ENCODE measurements around the gene INPP5D. TPM values are rescaled to one million over a fixed set of nuclear protein-coding genes. Genes with fewer than 3 reads are reported as not detected.

INPP5D gene
- total and polyA plus RNA-seq, 2 donors (not counting 3 experiments of a cell fraction or from before 2014, with no cell fraction given) = 13.9 to 46.6 TPM

DNA sequence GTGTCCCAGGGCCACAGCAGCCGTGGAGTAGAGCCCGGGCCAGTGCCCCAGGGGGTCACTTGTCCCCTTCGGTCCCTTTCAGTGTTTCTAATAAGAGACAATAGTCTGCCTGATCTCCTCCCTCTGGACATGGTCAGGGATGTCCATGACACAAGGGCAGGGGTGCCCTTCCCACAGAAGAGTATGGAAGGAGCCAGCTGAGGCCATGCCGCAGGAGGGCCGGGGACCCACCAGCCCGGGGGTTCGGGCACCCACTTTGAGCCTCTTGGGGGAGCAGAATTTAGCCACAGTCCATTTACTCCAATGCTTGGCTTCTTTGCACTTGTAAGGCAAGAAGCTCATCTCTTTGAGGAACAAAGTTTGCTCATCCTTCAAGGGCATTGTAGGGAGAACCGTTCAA lies 102.6 kb downstream of the INPP5D start:
- TF ChIP-seq, protein P1, sequence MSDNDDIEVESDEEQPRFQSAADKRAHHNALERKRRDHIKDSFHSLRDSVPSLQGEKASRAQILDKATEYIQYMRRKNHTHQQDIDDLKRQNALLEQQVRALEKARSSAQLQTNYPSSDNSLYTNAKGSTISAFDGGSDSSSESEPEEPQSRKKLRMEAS (IDR thresholded peaks at IDR 0.05; ENCODE audit: insufficient read depth, insufficient read length) = no peak
- no peak for TF ChIP-seq JUN (IDR thresholded peaks at IDR 0.05; ENCODE audit: borderline replicate concordance, insufficient read depth, insufficient read length, low read depth)
- no peak for TF ChIP-seq FOS (IDR thresholded peaks at IDR 0.05; ENCODE audit: borderline replicate concordance, insufficient read depth, low read length)
- no peak for TF ChIP-seq POLR2AphosphoS5 (IDR thresholded peaks at IDR 0.05; ENCODE audit: insufficient read depth, low read depth, low read length)
- no peak for TF ChIP-seq POLR2A (IDR thresholded peaks at IDR 0.05; ENCODE audit: low read depth, low read length)
- TF ChIP-seq MYC (IDR thresholded peaks at IDR 0.05; ENCODE audit: low read depth, low read length) = no peak
- TF ChIP-seq EZH2 (IDR thresholded peaks at IDR 0.05; ENCODE audit: borderline replicate concordance, low read depth, low read length, severe bottlenecking) = no peak
- TF ChIP-seq, protein P2, sequence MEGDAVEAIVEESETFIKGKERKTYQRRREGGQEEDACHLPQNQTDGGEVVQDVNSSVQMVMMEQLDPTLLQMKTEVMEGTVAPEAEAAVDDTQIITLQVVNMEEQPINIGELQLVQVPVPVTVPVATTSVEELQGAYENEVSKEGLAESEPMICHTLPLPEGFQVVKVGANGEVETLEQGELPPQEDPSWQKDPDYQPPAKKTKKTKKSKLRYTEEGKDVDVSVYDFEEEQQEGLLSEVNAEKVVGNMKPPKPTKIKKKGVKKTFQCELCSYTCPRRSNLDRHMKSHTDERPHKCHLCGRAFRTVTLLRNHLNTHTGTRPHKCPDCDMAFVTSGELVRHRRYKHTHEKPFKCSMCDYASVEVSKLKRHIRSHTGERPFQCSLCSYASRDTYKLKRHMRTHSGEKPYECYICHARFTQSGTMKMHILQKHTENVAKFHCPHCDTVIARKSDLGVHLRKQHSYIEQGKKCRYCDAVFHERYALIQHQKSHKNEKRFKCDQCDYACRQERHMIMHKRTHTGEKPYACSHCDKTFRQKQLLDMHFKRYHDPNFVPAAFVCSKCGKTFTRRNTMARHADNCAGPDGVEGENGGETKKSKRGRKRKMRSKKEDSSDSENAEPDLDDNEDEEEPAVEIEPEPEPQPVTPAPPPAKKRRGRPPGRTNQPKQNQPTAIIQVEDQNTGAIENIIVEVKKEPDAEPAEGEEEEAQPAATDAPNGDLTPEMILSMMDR (IDR thresholded peaks at IDR 0.05; ENCODE audit: extremely low read depth in 1 of 2, insufficient read depth in 1 of 2, low read depth in 1 of 2, low read length in 2 of 2) = no peak
- TF ChIP-seq GATA2 (IDR thresholded peaks at IDR 0.05; ENCODE audit: insufficient read depth, insufficient read length, low read depth, low read length) = no peak
- intact Hi-C loops (cut with micrococcal nuclease) (no loop called here), dilution Hi-C loops (cut with MboI; ENCODE audit: extremely low pct_ligation_motif_present, low sequenced_read_pairs) (no loop called here)
- Histone ChIP-seq H3K36me3 (ENCODE audit: control insufficient read depth in 2 of 2, extremely low read depth in 1 of 2, insufficient read depth in 2 of 2, low read length in 2 of 2) (peaks cover 0 to 32% of the 10 kb centered on the region in 2 experiments), H3K9me3 (replicated peaks; ENCODE audit: control insufficient read depth, insufficient read depth, low read length) (no peaks in the 10 kb centered on the region), H3K9me1 (replicated peaks; ENCODE audit: control insufficient read depth, extremely low read depth, insufficient read depth, low read length) (no peaks in the 10 kb centered on the region), H3K4me2 (ENCODE audit: insufficient read depth, low read length) (no peak overlapping the region), H3K9ac (replicated peaks; ENCODE audit: extremely low read depth, insufficient read depth, low read length) (no peak overlapping the region), H4K20me1 (replicated peaks; ENCODE audit: control insufficient read depth, extremely low read depth, insufficient read depth, low read length) (no peaks in the 10 kb centered on the region), H3K27ac (ENCODE audit: insufficient read depth, low read depth, low read length) (no peak overlapping the region), H3K79me2 (ENCODE audit: control insufficient read depth, insufficient read depth, low read length) (no peaks in the 10 kb centered on the region), H3K27me3 (ENCODE audit: control insufficient read depth in 2 of 2, insufficient read depth in 2 of 2, low read length in 2 of 2) (no peaks in the 10 kb centered on the region), H3K4me3 (replicated peaks in 1 of 3; ENCODE audit: insufficient read depth in 1 of 3, low read depth in 1 of 3, low read length in 3 of 3) (no peak overlapping the region), H3K4me1 (ENCODE audit: control insufficient read depth, extremely low read depth, insufficient read depth, low read length) (no peaks in the 10 kb centered on the region), H2AFZ (ENCODE audit: low read depth, low read length) (no peak overlapping the region)
- FAIRE-seq (no peak), DNase-seq (ENCODE audit: low read depth, low spot score) (no peak)
- no TSS peak for BruUV-seq (replicated peaks)
- POLR2A ChIA-PET = no interaction called here
- CTCF ChIA-PET = interaction anchor here (0.9 to 1.6 kb wide), 2 partner anchors 10 to 89 kb away, joined by 4 to 5 read pairs; partner anchors contain the start of gene ATG16L1

All from endothelial cell of umbilical vein (primary cell).